T-helper 2 cell treated with Interferon-gamma antibody and Interleukin-4, amounts not matched to agents 5 μg/mL and 100 μg/mL, for 36 hours (primary cell): ENCODE results near the gene PLK4.
A peak's percentile ranks its signal among the peaks of the same experiment; 100 is the strongest.

Experiments
- DNase-seq: peaks from one replicate; pipeline ENCODE4 v3.0.0; 2021; ENCODE audit warnings: low spot score
- H3K27ac Mint-ChIP-seq: one replicate; pipeline ENCODE4 v1.8.0; 2021; ENCODE audit warnings: mild to moderate bottlenecking, mixed read lengths
- H3K27me3 Mint-ChIP-seq: one replicate; pipeline ENCODE4 v1.8.0; 2021; ENCODE audit warnings: low read depth, mixed read lengths
- H3K36me3 Mint-ChIP-seq: one replicate; pipeline ENCODE4 v1.8.0; 2021; ENCODE audit warnings: low read depth, mixed read lengths
- H3K4me1 Mint-ChIP-seq: one replicate; pipeline ENCODE4 v1.8.0; 2021; ENCODE audit warnings: low read depth, mixed read lengths
- H3K4me3 Mint-ChIP-seq: one replicate; pipeline ENCODE4 v1.8.0; 2022; ENCODE audit warnings: mild to moderate bottlenecking, moderate library complexity, mixed read lengths
- H3K9me3 Mint-ChIP-seq: one replicate; pipeline ENCODE4 v1.8.0; 2021; ENCODE audit warnings: mixed read lengths

The PLK4 gene

DNA sequence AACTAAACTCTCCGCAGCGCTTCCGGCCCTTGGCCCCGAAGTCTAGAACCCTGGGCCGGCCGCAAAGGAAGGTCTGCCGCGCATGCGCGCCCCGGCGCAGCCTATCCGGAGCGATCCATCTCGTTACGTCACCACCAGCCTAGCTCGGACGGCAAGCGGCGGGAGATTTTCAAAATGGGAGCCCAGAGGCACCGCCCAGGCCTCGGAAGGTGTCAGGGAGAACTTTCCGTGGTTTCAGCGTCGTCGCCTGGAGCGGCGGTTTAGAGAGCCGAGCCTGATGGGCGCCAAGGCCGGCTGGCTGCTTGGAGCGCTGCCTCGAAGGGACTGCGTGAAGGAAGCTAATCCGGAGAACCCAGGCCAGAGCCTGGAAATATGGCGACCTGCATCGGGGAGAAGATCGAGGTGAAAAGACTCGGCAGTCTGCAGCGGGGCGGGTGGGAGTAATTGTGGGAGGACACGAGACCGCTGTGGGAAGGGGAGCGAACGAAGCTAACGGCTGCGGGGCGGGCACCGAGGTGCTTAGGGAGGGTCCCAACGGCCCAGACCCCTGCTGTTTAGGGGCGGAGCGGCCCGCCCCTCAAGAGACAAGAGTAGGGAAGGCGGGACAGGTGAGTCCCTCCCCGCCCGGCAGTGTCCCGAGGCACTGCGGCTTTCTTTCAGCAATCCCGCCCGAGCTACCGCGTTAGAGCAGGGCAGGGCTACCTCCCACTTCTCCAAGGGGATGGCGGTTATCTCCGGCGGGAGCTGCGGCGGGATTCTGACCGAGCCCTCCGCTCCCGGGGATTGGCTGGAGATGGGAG is at the start of gene PLK4:
TSS of gene PLK4 (plus strand) at position 131 of the 800 bp plus-strand sequence. CDS start at position 373, 242 bp downstream.
- Mint-ChIP-seq H3K36me3 (peaks cover 32% of the 10 kb centered on the region), H3K4me3 (peak within 1 kb of the TSS; percentile 99), H3K4me1 (peaks cover 29% of the 10 kb centered on the region)

DNA sequence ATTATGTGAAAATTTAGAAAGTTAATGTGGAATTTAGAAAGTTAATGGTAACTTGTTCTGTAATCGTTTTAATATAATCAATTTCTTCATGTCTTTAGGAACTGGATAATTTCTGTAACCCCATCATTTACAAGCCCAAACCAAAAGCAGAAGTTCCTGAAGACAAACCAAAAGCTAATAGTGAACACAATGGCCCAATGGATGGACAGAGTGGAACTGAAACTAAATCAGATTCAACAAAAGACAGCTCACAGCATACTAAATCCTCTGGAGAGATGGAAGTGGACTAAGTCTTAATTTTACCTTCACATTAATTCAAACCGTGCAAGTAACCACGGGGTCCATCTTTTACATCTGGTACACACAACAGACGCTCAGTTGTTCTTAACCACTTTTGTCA is 48.1 kb upstream of the PLK4 start:
- Mint-ChIP-seq H3K36me3 (peaks cover 1% of the 10 kb centered on the region), H3K4me3 (no peak overlapping the region), H3K9me3 (no peaks in the 10 kb centered on the region), H3K27me3 (no peaks in the 10 kb centered on the region), H3K4me1 (no peaks in the 10 kb centered on the region), H3K27ac (no peak overlapping the region)
- DNase-seq, result no peak

More for the DNA sequence above, at the start of gene PLK4:
- DNase-seq, result peak; percentile 98
- H3K27ac Mint-ChIP-seq, result peak within 1 kb of the TSS; percentile 97
- H3K27me3 Mint-ChIP-seq, result peaks cover 3% of the 10 kb centered on the region
- no peaks in the 10 kb centered on the region for H3K9me3 Mint-ChIP-seq

DNA sequence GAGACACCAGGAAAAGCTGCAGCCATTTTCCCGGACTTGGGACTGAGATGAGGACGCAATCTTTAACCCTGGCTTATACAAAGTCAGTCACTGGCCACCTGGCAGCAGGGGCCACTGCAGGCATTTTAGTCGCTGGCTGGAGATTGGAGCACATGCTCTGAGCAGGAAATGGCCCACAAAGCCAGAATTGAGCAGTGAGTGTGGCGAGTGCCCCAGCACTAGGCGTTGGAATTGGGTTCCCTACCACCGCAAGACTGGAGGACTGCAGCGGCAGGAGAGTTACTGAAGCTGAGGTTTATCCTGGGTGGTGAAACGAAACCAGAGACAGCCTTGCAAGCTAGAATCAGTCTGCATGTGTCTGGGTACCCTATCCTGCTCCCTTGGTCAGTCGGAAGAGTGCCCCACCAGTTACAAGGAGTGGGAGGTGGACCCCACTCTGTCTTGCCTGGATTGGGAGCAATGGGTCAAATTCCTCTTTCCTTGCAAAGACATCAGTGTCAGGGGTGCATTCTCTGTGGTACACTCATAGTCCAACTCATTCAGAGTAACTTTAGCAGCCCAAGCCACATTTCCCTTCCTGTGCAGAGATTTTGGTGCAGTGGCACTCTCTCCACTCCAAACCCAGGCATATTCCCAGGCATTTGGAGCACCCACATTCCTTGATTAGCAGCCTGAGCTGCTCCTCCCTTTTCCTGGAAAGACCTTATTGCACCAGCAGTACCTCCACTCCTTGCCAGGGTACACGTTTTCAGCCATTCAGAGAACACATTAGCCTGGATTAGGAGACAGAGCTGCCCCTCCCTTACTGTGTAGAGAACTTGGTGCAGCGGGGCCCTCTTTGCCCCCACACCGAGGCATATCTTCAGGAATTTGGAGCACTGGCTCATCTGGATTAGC is 36.7 kb upstream of the PLK4 start:
- Mint-ChIP-seq H3K4me1 (no peaks in the 10 kb centered on the region), H3K4me3 (no peak overlapping the region), H3K36me3 (peaks cover 6% of the 10 kb centered on the region), H3K27ac (no peak overlapping the region), H3K27me3 (no peaks in the 10 kb centered on the region), H3K9me3 (peaks cover 27% of the 10 kb centered on the region)
- no peak for DNase-seq

DNA sequence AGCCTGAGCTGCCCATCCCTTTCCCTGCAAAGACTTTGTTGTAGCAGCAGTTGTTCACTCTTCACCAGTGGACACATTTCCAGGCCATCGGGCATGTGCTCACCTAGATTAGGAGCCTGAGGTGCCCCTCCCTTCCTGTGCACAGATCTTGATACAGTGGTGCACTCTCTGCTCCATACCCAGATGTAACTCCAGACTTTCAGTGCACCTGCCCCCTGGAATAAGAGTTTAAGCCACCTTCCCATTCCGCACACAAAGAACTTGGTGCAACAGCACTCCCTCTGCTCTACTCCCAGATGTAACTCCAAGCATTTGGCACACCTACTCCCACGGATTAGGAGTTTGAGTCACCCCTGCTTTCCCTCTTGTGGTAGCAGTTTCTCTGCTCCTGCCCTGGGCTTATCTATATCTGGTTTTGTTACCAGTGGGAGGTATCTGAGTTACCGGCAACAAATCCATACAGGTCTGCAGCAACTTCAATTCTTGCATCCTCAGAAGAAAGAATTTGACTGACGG is 36.0 kb upstream of the PLK4 start:
- Mint-ChIP-seq H3K27ac (no peak overlapping the region), H3K4me1 (no peaks in the 10 kb centered on the region), H3K27me3 (no peaks in the 10 kb centered on the region), H3K9me3 (peaks cover 32% of the 10 kb centered on the region), H3K4me3 (no peak overlapping the region), H3K36me3 (peaks cover 10% of the 10 kb centered on the region)
- no peak for DNase-seq

DNA sequence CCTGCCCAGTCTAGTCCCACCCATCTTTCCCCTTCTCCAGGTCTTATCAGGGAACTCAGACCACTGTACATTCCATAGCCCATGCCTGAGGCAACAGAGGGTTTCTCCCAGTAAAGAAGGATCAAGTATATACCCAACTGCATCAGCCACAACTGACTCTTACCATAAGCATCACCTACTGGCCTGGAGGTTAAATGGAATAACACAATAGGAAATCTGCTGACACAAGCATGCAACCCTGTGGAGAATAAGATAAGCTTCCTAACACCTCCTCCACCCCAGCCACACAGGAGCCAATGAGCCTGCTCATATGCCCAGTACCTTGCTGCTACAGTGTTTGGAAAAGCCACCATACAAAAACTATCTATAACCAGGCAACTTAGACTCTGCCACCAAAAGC is 34.6 kb upstream of the PLK4 start:
- H3K4me3 Mint-ChIP-seq, result no peak overlapping the region
- H3K9me3 Mint-ChIP-seq, result peaks cover 42% of the 10 kb centered on the region
- no peaks in the 10 kb centered on the region for H3K27me3 Mint-ChIP-seq
- DNase-seq, result no peak
- no peak overlapping the region for H3K27ac Mint-ChIP-seq
- H3K36me3 Mint-ChIP-seq, result peaks cover 16% of the 10 kb centered on the region
- H3K4me1 Mint-ChIP-seq, result no peaks in the 10 kb centered on the region

DNA sequence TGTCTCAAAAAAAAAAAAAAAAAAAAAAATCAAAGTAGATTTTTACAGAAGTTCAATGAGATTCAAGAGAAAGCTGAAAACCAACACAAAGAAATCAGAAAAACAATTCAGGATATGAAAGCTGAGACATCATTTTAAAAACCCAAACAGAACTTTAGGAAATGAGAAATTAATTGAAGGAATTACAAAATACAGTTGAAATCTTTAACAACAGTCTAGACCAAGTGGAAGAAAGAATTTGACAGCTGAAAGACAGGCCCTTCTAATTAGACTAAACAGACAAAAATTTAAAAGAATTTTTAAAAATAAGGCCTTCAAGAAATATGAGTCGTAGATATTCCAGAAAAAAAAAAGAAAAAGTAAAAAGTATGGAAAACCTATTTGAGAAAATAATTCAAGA is 33.9 kb upstream of the PLK4 start:
- H3K4me1 Mint-ChIP-seq, result no peaks in the 10 kb centered on the region
- H3K36me3 Mint-ChIP-seq, result peaks cover 18% of the 10 kb centered on the region
- H3K27ac Mint-ChIP-seq, result no peak overlapping the region
- no peak for DNase-seq
- H3K9me3 Mint-ChIP-seq, result peaks cover 49% of the 10 kb centered on the region
- H3K27me3 Mint-ChIP-seq, result no peaks in the 10 kb centered on the region
- H3K4me3 Mint-ChIP-seq, result no peak overlapping the region

DNA sequence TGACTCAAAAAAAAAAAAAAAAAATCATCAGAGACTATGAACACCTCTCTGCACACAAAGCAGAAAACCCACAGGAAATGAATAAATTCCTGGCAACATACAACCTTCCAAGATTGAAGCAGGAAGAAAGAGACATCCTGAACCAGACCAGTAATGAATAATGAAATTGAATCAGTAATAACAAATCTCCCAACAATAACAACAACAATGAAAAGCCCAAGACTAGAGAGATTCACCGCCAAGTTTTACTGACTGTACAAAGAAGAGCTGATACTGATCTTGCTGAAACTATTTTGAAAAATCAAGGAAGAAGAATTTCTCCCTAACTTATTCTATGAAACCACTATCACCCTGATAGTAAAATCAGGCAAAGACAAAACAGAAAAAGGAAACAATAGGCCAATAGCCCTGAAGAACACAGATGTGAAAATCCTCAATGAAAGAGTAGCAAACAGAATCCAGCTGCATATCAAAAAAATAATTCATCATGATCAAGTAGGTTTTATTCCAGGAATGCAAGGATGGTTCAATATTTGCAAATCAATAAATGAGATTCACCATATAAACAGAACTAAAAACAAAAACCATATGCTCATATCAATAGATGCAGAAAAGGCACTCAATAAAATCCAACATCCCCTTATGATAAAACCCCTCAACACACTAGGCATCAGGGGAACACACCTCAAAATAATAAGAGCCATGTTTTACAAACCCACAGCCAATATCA is 31.0 kb upstream of the PLK4 start:
- DNase-seq, result no peak
- Mint-ChIP-seq H3K27me3 (no peaks in the 10 kb centered on the region), H3K4me1 (no peaks in the 10 kb centered on the region), H3K9me3 (peaks cover 63% of the 10 kb centered on the region), H3K4me3 (no peak overlapping the region), H3K36me3 (peaks cover 18% of the 10 kb centered on the region), H3K27ac (no peak overlapping the region)

DNA sequence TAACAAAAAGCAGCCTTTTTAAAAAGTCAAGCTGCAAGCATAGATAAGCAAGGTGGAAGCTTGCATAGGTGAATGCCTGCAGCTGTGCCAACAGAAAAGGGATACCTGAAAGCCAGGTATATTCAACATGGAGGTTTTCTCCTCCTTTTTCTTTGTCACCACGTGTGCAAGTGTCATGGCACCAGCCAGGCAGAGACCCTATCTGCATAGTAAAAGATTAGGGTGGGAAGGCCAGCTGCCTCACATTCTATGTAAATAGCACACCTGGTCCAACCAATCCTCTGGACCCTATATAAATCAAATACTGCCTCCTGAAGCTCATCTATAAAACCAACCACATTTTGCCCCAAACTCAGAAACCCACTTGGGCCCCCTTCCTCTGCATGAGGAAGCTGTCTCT is 28.0 kb upstream of the PLK4 start:
- Mint-ChIP-seq H3K36me3 (peaks cover 20% of the 10 kb centered on the region), H3K9me3 (peaks cover 49% of the 10 kb centered on the region), H3K27ac (no peak overlapping the region), H3K4me1 (peaks cover 2% of the 10 kb centered on the region), H3K27me3 (no peaks in the 10 kb centered on the region), H3K4me3 (no peak overlapping the region)
- DNase-seq, result no peak

DNA sequence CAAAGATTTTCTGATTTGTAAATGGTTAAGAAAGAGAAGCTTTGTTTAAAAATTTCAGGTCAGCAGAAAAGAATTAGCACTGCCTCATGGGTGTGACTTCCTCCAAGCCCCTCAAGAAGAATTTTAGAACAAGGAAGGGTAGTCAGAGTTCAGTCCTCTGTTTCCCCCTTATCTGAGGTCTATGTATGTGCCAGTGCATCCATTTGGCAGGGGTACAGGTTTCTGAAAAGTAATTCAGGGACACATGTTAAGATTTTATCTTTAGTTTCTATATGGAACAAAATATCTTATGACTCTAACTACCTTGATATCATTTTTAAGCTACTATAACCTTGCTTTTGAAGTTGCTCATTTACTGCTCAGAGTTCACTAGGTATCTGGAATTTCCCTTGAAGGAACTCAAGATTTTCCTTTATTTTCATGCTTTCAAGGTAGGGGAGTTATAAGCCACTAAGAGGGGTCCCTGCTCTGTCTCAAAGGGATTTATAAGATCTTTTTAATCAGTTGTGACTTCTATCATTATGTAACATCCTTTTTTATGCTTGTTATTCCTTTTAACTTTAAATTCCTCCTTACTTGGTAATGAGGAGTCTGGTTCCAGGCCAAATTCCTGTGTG is 24.4 kb upstream of the PLK4 start:
- Mint-ChIP-seq H3K27me3 (no peaks in the 10 kb centered on the region), H3K4me3 (no peak overlapping the region), H3K9me3 (peaks cover 38% of the 10 kb centered on the region), H3K4me1 (peaks cover 3% of the 10 kb centered on the region), H3K27ac (no peak overlapping the region), H3K36me3 (peaks cover 10% of the 10 kb centered on the region)
- no peak for DNase-seq

DNA sequence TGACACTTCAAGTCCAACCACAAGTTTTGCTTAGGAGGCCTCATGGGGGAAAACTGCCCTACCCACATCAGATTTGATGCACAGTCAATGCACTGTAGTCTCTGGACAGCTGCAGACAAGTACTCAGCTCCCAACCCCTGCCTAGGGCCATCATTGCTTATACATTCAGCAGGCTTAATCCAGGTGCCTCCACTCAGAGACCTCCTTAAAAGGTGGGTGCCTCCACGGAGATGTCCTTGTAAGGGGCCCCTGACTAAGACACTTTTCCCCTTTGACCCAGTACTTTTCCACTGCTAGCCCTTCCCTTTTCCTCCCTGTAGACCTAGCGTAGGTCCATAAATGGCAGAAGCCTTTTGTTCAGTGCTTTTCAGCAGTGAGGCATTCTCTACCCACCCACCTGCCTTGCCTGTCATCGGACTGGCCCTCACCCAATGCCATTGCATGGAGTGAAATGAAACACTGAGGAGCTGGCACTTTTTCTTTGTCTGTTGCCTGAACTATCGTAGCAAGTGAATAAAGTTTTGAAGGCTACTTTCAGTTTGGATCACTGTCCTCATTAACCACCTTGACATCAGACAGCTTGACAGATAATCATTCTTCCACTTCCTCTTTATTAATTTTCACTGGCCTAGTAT is 23.8 kb upstream of the PLK4 start:
- peaks cover 32% of the 10 kb centered on the region for H3K9me3 Mint-ChIP-seq

DNA sequence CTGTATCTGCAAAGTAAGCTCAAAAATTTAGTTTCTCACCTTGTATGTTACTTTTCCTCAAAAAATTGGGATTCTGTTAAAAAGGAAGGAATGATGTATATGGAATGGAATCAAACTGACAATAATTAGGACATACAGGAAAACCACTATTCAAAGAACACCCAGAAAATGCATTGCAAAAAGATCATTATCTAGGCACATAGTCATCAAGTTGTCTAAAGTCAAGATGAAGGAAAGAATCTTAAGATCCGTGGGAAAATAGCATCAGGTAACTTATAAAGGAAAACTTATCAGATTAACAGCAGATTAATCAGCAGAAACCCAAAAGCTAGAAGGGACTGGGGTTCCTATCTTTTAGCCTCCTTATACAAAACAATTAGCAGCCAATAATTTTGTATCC is 23.1 kb upstream of the PLK4 start:
- Mint-ChIP-seq H3K9me3 (peaks cover 28% of the 10 kb centered on the region), H3K36me3 (peaks cover 7% of the 10 kb centered on the region), H3K27me3 (no peaks in the 10 kb centered on the region), H3K4me1 (peaks cover 3% of the 10 kb centered on the region), H3K4me3 (no peak overlapping the region), H3K27ac (no peak overlapping the region)
- DNase-seq, result no peak

More for the DNA sequence above, 23.8 kb upstream of the PLK4 start:
- no peak overlapping the region for H3K27ac Mint-ChIP-seq
- peaks cover 7% of the 10 kb centered on the region for H3K36me3 Mint-ChIP-seq
- no peak for DNase-seq
- no peaks in the 10 kb centered on the region for H3K27me3 Mint-ChIP-seq
- no peak overlapping the region for H3K4me3 Mint-ChIP-seq
- peaks cover 3% of the 10 kb centered on the region for H3K4me1 Mint-ChIP-seq

DNA sequence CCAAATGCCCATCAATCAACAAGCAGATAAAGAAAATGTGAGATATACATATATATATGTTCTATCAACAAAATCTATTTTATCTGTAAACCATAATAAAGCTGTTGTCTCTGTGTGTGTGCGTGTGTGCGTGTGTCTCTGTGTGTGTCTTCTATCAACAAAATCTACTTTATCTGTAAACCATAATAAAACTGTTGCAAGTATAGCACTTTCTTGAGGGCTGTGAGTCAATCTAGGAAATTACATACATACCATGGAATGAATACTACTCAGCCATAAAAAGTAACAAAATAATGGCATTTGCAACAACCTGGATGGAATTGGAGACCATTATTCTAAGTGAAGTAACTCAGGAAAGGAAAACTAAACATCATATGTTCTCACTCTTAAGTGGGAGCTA is 12.5 kb upstream of the PLK4 start:
- DNase-seq, result no peak
- Mint-ChIP-seq H3K27me3 (no peaks in the 10 kb centered on the region), H3K9me3 (peaks cover 8% of the 10 kb centered on the region), H3K4me1 (peaks cover 8% of the 10 kb centered on the region), H3K4me3 (no peak overlapping the region), H3K27ac (no peak overlapping the region), H3K36me3 (no peaks in the 10 kb centered on the region)

DNA sequence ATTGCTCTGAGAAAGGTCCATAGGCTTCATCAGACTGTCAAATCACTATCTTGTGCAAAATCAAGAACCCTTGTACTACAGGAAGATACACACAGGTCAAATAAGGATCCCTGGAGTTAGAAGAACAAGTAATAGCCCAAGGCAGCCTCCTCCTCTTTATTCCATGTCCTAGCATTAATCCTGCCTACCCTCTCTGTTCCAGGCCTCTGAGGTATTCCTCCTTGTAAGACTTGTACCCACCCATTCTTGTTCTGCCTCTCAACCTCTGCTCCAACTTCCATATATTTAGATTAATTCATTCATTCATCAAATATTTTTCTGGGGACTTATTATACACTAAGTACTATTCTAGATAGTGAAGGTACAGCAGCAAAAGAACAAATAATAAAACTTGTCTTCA is 10.4 kb upstream of the PLK4 start:
- H3K36me3 Mint-ChIP-seq, result peaks cover 4% of the 10 kb centered on the region
- peaks cover 8% of the 10 kb centered on the region for H3K4me1 Mint-ChIP-seq
- no peaks in the 10 kb centered on the region for H3K27me3 Mint-ChIP-seq
- H3K4me3 Mint-ChIP-seq, result no peak overlapping the region
- DNase-seq, result no peak
- H3K9me3 Mint-ChIP-seq, result peaks cover 5% of the 10 kb centered on the region
- no peak overlapping the region for H3K27ac Mint-ChIP-seq
